Stimulated activated CD4-positive, alpha-beta T cell treated with anti-CD3 and anti-CD28 coated beads, Interleukin-4, amount 100 ng/mL, for 1 hour (primary cell): ENCODE results near the gene FSTL3.

ENCODE experiments used
- DNase-seq: peaks from one replicate; pipeline ENCODE4 v3.0.0-alpha.2; 2020

FSTL3 gene

GRCh38 chr19:645912-646778 is 30.0 kb upstream of the FSTL3 start:
- DNase-seq = no peak

- DNase-seq = no peak
Observed at GRCh38 chr19:646779-647565, 29.2 kb upstream of the FSTL3 start.

DNA sequence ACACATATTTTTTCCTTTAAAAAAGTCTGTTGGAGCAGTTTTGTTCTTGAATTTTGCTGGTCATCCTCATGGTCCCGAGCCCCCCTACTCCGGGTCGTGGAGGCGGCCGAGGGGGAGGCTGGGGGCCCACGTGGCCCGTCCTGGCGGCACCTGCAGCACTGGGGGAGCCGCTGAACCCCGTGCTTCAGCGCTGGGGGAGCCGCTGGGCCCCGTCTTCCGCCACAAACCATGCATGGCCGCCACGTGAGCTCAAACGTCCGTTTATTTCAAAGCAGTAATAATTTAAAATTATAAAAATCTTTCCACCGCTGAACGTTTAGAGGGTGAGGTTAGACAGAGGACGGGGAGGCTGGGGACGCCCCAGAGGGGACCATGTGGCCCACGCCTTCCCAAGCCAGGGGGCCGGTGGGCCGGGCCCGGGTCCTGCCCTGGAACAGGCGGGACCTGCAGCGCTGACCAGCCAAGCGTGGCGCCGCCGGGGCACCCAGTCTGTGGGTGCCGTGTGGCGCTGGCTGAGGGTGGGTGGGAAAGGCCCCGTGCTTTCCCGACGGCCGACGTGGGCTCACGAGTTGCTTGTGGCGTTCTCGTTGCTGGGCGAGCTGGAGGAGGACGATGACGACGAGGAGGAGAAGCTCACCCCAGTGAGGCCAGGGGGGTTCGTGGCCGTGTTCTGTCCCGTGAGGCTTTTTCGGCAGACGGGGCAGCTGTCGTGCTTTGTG is 28.5 kb upstream of the FSTL3 start:
- no peak for DNase-seq

DNA sequence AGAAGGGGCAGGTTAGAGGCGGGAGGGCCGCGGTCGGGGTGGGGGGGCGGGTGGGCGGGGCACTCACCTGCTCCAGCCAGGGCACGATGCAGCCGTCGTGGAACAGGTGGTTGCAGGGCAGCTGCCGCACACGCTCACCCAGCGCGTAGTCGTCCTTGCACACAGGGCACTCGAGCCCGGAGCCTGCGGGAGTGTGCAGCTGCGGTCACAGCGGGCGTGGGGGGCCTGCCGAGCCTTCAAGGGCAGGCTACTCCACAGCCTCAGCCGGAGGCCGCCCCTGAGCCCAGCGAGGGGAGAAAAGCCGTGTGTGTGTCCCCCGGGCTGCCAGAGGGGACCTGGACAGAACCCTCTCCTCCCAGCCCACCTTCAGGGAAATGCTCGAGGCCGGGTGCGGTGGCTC is 27.9 kb upstream of the FSTL3 start:
- no peak for DNase-seq

DNA sequence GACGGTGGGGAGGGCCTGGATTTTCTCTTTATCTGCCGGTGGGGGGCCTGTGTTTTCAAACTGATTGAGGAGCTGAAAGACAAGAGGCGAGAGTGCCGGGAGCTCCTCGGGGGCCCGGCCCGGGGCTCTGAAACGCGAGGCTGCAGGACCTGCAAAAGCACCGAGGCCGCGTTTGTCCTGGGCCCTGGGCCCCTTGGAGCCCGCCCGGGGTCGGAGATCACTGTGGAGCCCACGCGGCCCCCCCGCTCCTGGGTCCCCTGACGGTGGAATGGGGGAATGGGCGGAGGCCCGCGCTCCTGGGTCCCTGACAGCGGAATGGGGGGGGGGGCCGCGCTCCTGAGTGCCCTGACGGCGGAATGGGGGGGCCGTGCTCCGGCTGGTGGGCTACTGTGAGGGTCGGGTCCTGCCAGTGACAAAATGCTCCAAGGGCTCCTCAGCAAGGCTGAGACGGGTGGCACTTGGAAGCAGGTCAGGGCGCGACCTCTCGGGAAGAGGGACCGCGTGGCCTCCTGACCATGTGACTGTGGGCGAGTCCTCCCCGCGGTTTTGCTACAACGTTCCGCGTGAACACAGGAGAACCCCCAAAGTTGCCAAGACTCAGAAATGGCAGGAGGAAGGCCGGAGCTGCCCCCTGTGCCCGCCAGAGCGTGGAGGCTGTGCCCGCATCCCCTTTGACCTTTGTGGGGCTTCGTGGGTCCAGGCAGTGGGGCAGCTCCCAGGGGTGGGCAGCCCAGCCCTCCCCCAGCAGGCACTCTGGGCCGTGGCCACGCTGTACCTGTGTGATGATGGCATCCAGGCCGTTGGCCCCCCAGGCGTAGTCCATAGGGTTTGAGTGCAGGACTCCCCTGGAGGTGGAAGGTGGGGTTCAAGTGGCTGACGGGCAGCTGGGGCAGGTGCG is 27.0 kb upstream of the FSTL3 start:
- no peak for DNase-seq

GRCh38 chr19:650121-650520 is 26.1 kb upstream of the FSTL3 start:
- DNase-seq = no peak

GRCh38 chr19:651114-651818 is 24.9 kb upstream of the FSTL3 start:
- no peak for DNase-seq

DNA sequence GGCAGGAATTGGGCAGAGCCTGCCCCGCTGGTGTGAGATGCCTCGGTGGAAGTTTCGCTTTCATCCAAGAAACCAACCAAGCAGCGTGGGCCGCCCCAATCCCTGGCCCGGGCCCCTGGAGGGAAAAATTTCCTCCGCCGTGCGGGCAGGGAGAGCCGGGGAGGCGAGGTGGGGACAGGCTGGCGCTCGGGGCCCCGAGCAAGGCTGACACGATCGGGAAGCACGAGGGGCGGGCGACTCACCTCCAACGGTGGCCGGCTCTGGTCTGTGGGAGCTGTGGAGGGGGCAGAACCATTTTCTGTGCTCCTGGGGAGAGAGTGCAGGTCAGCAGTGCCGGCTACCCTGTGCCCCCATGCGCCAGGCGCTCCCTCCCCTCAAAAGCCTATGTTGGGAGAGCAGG is 24.2 kb upstream of the FSTL3 start:
- no peak for DNase-seq

DNA sequence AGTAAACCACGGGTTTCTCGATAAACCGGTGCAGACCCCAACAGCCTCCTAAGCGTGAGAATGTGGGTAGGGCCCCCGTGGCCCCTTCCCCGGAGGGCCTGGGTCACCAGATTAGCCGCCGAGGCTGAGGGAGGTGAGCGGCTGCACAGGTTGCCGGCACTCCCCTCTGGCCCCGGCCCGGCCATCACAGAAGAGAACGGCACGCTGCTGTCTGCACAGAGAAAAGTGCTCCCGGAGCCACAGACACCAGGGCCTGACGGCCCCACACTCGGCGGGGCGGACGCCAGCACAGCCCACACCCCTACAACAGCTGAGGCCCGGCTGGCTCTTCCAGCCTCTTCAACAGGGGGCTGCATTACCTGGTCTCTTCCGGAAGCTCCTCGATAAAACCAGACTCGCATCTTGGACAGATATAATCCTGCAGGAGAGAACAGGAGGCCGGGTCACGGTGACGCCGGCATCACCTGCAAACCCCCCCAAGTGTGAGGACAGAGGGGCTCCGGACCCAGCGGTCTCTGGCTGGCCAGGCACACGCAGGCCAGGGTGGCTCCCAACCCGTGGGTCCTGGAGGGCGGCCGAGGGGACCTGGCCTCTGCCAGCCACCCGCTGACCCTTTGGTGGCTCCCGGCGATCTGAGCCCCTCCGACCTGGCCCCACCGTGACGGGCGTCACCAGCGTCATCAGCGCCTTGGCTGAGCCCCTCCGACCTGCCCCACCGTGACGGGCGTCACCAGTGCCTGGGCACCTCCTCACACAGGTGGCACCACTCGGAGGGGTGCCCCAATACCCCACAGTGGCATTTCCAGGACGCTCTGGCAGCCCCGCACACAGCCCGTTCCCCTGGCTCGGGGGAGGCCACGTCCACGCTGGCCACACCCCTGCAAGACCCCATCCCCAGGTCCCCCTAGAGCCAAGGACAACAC is 23.5 kb upstream of the FSTL3 start:
- DNase-seq = no peak

DNA sequence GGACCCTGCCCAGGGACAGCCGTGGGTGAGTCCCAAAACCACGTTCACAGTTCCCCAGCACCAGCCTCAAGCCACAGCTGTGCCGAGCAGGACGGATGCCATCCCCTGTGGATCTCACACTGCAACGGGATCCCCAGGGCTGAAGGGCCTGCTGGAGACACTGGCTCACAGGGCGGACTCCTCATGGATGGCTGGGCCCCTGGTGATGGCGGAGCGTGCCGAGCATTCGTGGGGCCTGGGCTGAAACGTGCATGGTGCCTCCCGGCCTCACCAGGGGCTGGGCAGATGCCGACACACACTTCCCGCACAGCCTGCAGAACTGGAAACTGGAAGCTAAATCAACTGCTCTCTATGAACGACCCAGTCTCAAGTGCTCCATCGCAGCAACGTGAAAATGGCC is 22.8 kb upstream of the FSTL3 start:
- no peak for DNase-seq

- DNase-seq = no peak
Observed at GRCh38 chr19:655691-656090, 20.5 kb upstream of the FSTL3 start.

- DNase-seq = peak; percentile 2
Observed at GRCh38 chr19:656751-657559, 19.2 kb upstream of the FSTL3 start.

DNA sequence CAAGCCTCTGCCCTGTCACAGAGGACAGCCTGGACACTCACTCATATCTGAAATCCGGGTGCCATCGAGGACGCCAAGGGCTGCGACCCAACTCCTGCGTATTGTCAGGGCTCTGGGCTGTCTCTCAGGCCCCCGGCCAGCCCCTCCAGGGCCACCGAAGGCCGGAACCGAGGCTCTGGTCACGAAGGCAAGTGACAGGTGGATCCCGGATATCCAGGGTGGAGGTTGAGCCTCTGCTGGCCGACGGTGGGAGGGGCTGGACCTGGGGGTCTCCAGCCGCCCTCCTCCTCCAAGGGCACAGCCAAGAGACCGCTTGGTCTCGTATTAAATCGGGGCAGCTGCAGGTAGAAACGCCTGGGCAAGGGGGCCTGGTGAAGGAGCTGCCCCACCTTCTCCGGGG is 18.6 kb upstream of the FSTL3 start:
- DNase-seq = no peak

DNA sequence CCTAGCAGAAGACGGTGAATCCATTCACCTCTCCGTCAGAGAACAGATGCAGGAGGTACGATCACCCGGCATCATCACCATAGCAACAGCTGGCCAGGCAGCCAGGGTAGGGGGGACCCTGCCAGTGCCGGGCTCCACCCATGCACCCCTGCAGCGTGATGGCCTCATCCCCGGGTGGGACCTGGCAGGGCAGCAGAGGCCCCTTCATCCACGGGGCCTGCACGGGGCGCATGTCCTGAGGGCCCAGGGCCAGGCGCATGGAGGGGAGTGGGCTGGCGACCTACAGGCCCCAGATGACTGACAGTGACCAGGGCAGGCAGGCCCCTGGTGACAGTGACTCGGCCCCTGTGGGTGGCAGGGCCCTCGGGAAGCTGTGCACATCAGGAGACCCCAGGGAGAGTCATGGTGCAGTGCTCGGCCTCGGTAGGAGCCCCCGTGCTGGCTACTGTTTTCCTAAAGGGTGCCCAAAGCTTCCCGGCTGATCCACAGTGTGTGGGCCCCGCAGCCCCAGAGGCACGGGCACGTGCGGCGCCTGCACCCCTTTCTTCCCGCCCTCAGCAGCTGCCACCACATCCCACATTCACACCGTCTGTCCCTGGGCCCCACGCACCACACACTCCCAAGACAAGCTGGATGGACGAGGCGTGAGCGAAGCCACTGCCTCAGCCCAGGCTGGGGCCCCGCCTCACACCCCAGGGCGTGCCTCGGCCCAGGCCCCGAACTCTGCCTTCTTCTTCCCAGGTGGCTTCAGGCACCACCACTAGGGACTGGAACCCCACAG is 17.9 kb upstream of the FSTL3 start:
- no peak for DNase-seq

DNA sequence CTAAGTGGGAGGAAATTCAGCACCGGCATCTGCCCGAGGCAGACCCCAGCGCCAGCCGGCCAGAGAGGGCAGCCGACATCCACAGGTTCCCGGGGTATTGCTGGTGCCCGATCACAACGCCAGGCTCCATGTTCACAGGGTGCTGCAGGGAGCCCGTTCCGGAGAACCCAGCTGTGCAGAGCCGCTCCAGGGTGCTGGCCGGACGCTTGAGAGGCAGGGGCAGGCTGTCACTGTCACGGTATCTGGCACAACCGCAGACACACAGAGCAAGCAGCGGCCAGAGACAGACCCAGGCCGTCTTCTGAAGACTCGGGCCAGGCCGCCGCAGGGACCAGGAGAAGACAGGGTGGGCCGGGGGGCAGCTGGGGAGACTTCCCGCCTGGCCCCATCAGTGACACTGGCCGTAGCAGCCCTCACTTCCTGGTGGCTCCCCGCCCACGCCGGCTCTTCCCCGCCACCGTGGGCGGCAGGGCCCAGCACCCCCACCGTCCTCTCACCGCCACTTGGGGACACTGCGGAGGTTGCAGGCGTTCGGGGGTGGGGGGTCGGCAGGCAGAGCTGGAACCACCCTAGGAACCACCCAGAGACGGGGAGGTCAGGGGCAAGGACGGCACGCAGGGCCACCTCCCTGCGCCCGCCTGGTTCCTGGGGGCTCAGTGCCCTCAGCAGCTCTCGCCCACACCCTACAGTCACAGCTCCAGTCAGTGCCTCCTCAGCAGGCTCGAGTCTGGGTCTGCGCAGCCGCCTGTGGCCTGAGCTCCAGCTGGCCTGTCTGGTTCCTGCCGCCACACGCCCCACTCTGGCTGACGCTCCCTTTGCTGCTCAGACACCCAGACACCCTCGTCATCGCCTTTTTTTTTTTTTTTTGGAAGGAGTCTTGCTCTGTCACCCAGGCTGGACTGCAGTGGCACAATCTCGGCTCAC is 17.0 kb upstream of the FSTL3 start:
- no peak for DNase-seq

DNA sequence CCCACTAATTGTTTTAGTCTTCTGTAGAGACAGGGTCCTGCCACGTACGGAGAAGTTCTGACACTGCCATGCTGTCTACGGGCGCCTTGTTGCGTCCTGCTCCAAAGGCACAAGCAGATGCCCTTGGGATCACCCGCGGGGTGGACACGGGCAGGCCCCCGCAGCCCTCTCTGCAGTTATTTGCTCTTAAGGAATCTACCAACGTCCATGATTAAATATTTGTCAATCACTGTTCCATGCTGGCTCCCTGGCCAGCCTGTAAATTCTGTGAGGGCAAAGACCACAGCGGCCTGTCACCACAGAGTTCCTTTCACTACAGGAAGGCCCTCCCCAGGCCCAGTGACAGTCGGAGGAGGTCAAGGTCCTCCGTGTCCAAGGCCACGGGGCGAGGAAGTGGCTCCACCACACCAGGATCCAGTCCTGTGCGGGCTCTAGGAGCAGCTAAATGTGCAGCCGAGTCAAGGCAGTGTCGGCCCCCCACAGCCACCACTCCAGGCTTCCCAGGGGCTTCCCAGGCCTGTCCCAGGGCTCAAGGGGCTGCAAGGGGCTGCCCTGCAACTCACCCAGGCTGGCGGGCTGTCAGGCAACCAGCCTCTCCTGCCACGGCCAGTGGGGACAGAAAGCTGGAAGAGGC is 15.3 kb upstream of the FSTL3 start:
- no peak for DNase-seq
